Astrocyte (in vitro differentiated cells and primary cell): Measurements from ENCODE around the gene KDM4B. TPM values are rescaled to one million over a fixed set of nuclear protein-coding genes. Genes with fewer than 3 reads are reported as not detected.

Experiments used
- DNase-seq: peaks from one replicate; pipeline ENCODE4 v3.0.0-alpha.2; 2010; ENCODE audit warnings: low read depth
- FAIRE-seq: peaks from 2 replicates; lab custom pipeline; 2011; peaks lifted over from hg19 to GRCh38; lab: Jason Lieb, UNC
- H2AFZ ChIP-seq: 2 replicates; pipeline ENCODE4 v1.6.0; 2012; ENCODE audit warnings: low read depth, low read length, inconsistent platforms
- H3K27ac ChIP-seq: 2 replicates; pipeline ENCODE4 v1.5.1; 2011; ENCODE audit warnings: low read depth, low read length, inconsistent platforms
- H3K27me3 ChIP-seq: 2 replicates; pipeline ENCODE4 v1.6.0; 2011; ENCODE audit warnings: low read length, inconsistent platforms; ENCODE audit not compliant: insufficient read depth
- H3K36me3 ChIP-seq: 2 replicates; pipeline ENCODE4 v1.5.1; 2011; ENCODE audit warnings: low read length, inconsistent platforms; ENCODE audit not compliant: insufficient read depth
- H3K4me1 ChIP-seq: 2 replicates; pipeline ENCODE4 v1.5.1; 2011; ENCODE audit warnings: low read length, inconsistent platforms; ENCODE audit not compliant: insufficient read depth
- H3K4me2 ChIP-seq: 2 replicates; pipeline ENCODE4 v1.6.0; 2012; ENCODE audit warnings: low read length, inconsistent platforms
- H3K4me3 ChIP-seq: 2 replicates; pipeline ENCODE4 v1.5.1; 2011; ENCODE audit warnings: low read depth, mild to moderate bottlenecking, low read length, inconsistent platforms; ENCODE audit not compliant: insufficient read depth
- H3K79me2 ChIP-seq: 2 replicates; pipeline ENCODE4 v1.6.0; 2012; ENCODE audit warnings: mild to moderate bottlenecking, low read length, inconsistent platforms; ENCODE audit not compliant: insufficient read depth
- H3K9ac ChIP-seq: 2 replicates; pipeline ENCODE4 v1.6.0; 2012; ENCODE audit warnings: mild to moderate bottlenecking, low read length, inconsistent platforms
- H3K9me3 ChIP-seq: 2 replicates; pipeline ENCODE4 v1.5.1; 2012; ENCODE audit warnings: low read depth, mild to moderate bottlenecking, low read length, inconsistent platforms; ENCODE audit not compliant: insufficient read depth
- H4K20me1 ChIP-seq: 2 replicates; pipeline ENCODE4 v1.6.0; 2012; ENCODE audit warnings: low read length, inconsistent platforms; ENCODE audit not compliant: insufficient read depth
- H3K27ac Mint-ChIP-seq: one replicate; pipeline ENCODE4 v1.8.0; 2021; ENCODE audit warnings: mild to moderate bottlenecking, mixed read lengths; ENCODE audit not compliant: unreplicated experiment
- H3K27me3 Mint-ChIP-seq: one replicate; pipeline ENCODE4 v1.8.0; 2021; ENCODE audit warnings: low read depth, mixed read lengths; ENCODE audit not compliant: unreplicated experiment
- H3K36me3 Mint-ChIP-seq: one replicate; pipeline ENCODE4 v1.8.0; 2021; ENCODE audit warnings: low read depth, mixed read lengths; ENCODE audit not compliant: unreplicated experiment
- H3K4me1 Mint-ChIP-seq: one replicate; pipeline ENCODE4 v1.8.0; 2021; ENCODE audit warnings: low read depth, mixed read lengths; ENCODE audit not compliant: unreplicated experiment
- H3K4me3 Mint-ChIP-seq: one replicate; pipeline ENCODE4 v1.8.0; 2021; ENCODE audit warnings: mild to moderate bottlenecking, moderate library complexity, mixed read lengths; ENCODE audit not compliant: unreplicated experiment
- H3K9me3 Mint-ChIP-seq: one replicate; pipeline ENCODE4 v1.8.0; 2021; ENCODE audit warnings: mild to moderate bottlenecking, mixed read lengths; ENCODE audit not compliant: unreplicated experiment
- CTCF ChIP-seq: IDR thresholded peaks from 2 replicates; pipeline ENCODE4 v1.5.1; 2011; ENCODE audit warnings: low read depth, mild to moderate bottlenecking, inconsistent platforms, low read length, moderate library complexity; ENCODE audit not compliant: insufficient read depth
- EZH2 ChIP-seq: IDR thresholded peaks from 2 replicates; pipeline ENCODE4 v1.6.1; 2012; ENCODE audit warnings: mild to moderate bottlenecking, low read length, inconsistent platforms; ENCODE audit not compliant: insufficient read depth
- total RNA-seq: library from RNA; stranded (reverse); gene quantifications from 2 replicates; pipeline ENCODE4 v1.2.1, GENCODE V29; 2021

The KDM4B gene
- total RNA-seq, 1 donor from 2014 or later: 55.2 TPM

- no peak overlapping the region for H3K27ac Mint-ChIP-seq
- no peaks in the 10 kb centered on the region for H3K36me3 Mint-ChIP-seq
- Histone ChIP-seq H4K20me1 (peaks cover 94% of the 10 kb centered on the region), H3K4me3 (no peak overlapping the region), H2AFZ (no peak overlapping the region), H3K27me3 (no peaks in the 10 kb centered on the region), H3K4me2 (no peak overlapping the region), H3K36me3 (peaks cover 3% of the 10 kb centered on the region), H3K9ac (no peak overlapping the region), H3K9me3 (no peaks in the 10 kb centered on the region), H3K4me1 (peaks cover 11% of the 10 kb centered on the region), H3K79me2 (peaks cover 86% of the 10 kb centered on the region), H3K27ac (no peak overlapping the region)
- no peak overlapping the region for H3K4me3 Mint-ChIP-seq
- H3K9me3 Mint-ChIP-seq: no peaks in the 10 kb centered on the region
- no peak for FAIRE-seq
- DNase-seq: no peak
- peaks cover 14% of the 10 kb centered on the region for H3K4me1 Mint-ChIP-seq
- no peak for TF ChIP-seq CTCF
- no peak for TF ChIP-seq EZH2
- H3K27me3 Mint-ChIP-seq: no peaks in the 10 kb centered on the region
Measured at GRCh38 chr19:5022066-5022860, 53.4 kb downstream of the KDM4B start.

- H3K4me3 Mint-ChIP-seq: no peak overlapping the region
- peaks cover 97% of the 10 kb centered on the region for H4K20me1 ChIP-seq
- H3K36me3 Mint-ChIP-seq: no peaks in the 10 kb centered on the region
- FAIRE-seq (no peak), DNase-seq (no peak)
- H3K79me2 ChIP-seq: peaks cover 90% of the 10 kb centered on the region
- H3K9me3 Mint-ChIP-seq: no peaks in the 10 kb centered on the region
- H3K4me1 Mint-ChIP-seq: peaks cover 12% of the 10 kb centered on the region
- H2AFZ ChIP-seq: no peak overlapping the region
- H3K27ac Mint-ChIP-seq: peak overlapping the region; percentile 38
- no peak overlapping the region for H3K4me2 ChIP-seq
- peaks cover 10% of the 10 kb centered on the region for H3K4me1 ChIP-seq
- H3K4me3 ChIP-seq: no peak overlapping the region
- no peak for TF ChIP-seq EZH2
- H3K27me3 ChIP-seq: no peaks in the 10 kb centered on the region
- H3K27ac ChIP-seq: no peak overlapping the region
- H3K9ac ChIP-seq: no peak overlapping the region
- H3K9me3 ChIP-seq: no peaks in the 10 kb centered on the region
- peaks cover 3% of the 10 kb centered on the region for H3K36me3 ChIP-seq
- H3K27me3 Mint-ChIP-seq: no peaks in the 10 kb centered on the region
Measured at GRCh38 chr19:5023128-5023571, 54.2 kb downstream of the KDM4B start.

GRCh38 chr19:5024282-5024681 lies 55.4 kb downstream of the KDM4B start:
- peaks cover 1% of the 10 kb centered on the region for H3K36me3 ChIP-seq
- Mint-ChIP-seq H3K27me3 (no peaks in the 10 kb centered on the region), H3K4me1 (peaks cover 7% of the 10 kb centered on the region), H3K4me3 (no peak overlapping the region), H3K27ac (no peak overlapping the region), H3K36me3 (no peaks in the 10 kb centered on the region), H3K9me3 (peaks cover 2% of the 10 kb centered on the region)
- DNase-seq: no peak
- H3K27ac ChIP-seq: no peak overlapping the region
- H3K4me3 ChIP-seq: no peak overlapping the region
- H3K9ac ChIP-seq: no peak overlapping the region
- no peak overlapping the region for H3K4me2 ChIP-seq
- H4K20me1 ChIP-seq: peaks cover 97% of the 10 kb centered on the region
- no peak for FAIRE-seq
- H3K9me3 ChIP-seq: no peaks in the 10 kb centered on the region
- no peak overlapping the region for H2AFZ ChIP-seq
- TF ChIP-seq EZH2: no peak
- TF ChIP-seq CTCF: no peak
- peaks cover 93% of the 10 kb centered on the region for H3K79me2 ChIP-seq
- no peaks in the 10 kb centered on the region for H3K27me3 ChIP-seq
- peaks cover 3% of the 10 kb centered on the region for H3K4me1 ChIP-seq
